Colonic mucosa (tissue), 4 donors: Measurements from ENCODE around the gene DSCAML1. TPM values are rescaled to one million over a fixed set of nuclear protein-coding genes. Genes with fewer than 3 reads are reported as not detected.

Experiments used
- DNase-seq: peaks from one replicate; pipeline ENCODE4 v3.0.0-alpha.2; 2020
- H3K27ac ChIP-seq: fragments of 200-600 bp; one replicate; pipeline ENCODE4 v1.8.0; 2021
- H3K27me3 ChIP-seq: fragments of 200-600 bp; one replicate; pipeline ENCODE4 v1.8.0; 2021
- H3K36me3 ChIP-seq: fragments of 200-600 bp; one replicate; pipeline ENCODE4 v1.8.0; 2021
- H3K4me1 ChIP-seq: fragments of 200-600 bp; one replicate; pipeline ENCODE4 v1.8.0; 2021; ENCODE audit warnings: mild to moderate bottlenecking
- H3K4me3 ChIP-seq: fragments of 200-600 bp; one replicate; pipeline ENCODE4 v1.8.0; 2021
- H3K9ac ChIP-seq, 2 donors: one replicate each; pipeline ENCODE4 v1.7.0; 2013; ENCODE audit warnings: control low read depth in 2 of 2, low read depth in 2 of 2, low read length in 2 of 2
- H3K9me3 ChIP-seq: fragments of 200-600 bp; one replicate; pipeline ENCODE4 v1.8.0; 2021
- CTCF ChIP-seq: fragments of 200-600 bp; IDR thresholded peaks from one replicate; pipeline ENCODE4 v1.8.0; 2022; ENCODE audit warnings: antibody characterized with exemption, mild to moderate bottlenecking
- intact Hi-C: fragments of 100-400 bp; cut with DNase I; formaldehyde crosslinking; loops from one replicate; pipeline ENCODE4 v1.14.1; 2022
- total RNA-seq, 2 donors: library from RNA; stranded (reverse); fragmentation: NEBNext Ultra II Directional in 1 of 2; extraction: Animal tissue kit (Norgen Biotek cat#: 25700) in 1 of 2; gene quantifications; one replicate each; pipeline ENCODE4 v1.2.1, GENCODE V29; 2021
- donor health status: healthy.
- donor health status: DM: no; HTN: no; CAD: no.
- donor health status: DM: no; HTN: no; CAD: no.

Gene DSCAML1
- total RNA-seq, 2 donors from 2014 or later, result 1.2 to 4.3 TPM

- Histone ChIP-seq H3K4me1 (no peaks in the 10 kb centered on the region), H3K36me3 (no peaks in the 10 kb centered on the region), H3K9ac (no peak overlapping the region), H3K9me3 (no peaks in the 10 kb centered on the region), H3K4me3 (no peak overlapping the region), H3K27ac (no peak overlapping the region), H3K27me3 (no peaks in the 10 kb centered on the region)
- no peak for TF ChIP-seq CTCF
- intact Hi-C loops, result no loop called here
- no peak for DNase-seq
Observed at GRCh38 chr11:117417342-117417741, 379.7 kb downstream of the DSCAML1 start.

GRCh38 chr11:117415358-117415896 lies 381.6 kb downstream of the DSCAML1 start:
- DNase-seq, result no peak
- no peaks in the 10 kb centered on the region for H3K9me3 ChIP-seq
- no peak overlapping the region for H3K27ac ChIP-seq
- TF ChIP-seq CTCF, result no peak
- no peaks in the 10 kb centered on the region for H3K27me3 ChIP-seq
- H3K4me3 ChIP-seq, result no peak overlapping the region
- no peaks in the 10 kb centered on the region for H3K36me3 ChIP-seq
- intact Hi-C loops, result no loop called here
- H3K4me1 ChIP-seq, result no peaks in the 10 kb centered on the region
- H3K9ac ChIP-seq, result no peak overlapping the region

- Histone ChIP-seq H3K9me3 (no peaks in the 10 kb centered on the region), H3K4me1 (no peaks in the 10 kb centered on the region), H3K4me3 (no peak overlapping the region), H3K36me3 (no peaks in the 10 kb centered on the region), H3K27me3 (no peaks in the 10 kb centered on the region), H3K9ac (no peak overlapping the region), H3K27ac (no peak overlapping the region)
- intact Hi-C loops, result no loop called here
- no peak for TF ChIP-seq CTCF
- no peak for DNase-seq
Observed at GRCh38 chr11:117414724-117415123, 382.3 kb downstream of the DSCAML1 start.

- intact Hi-C loops, result no loop called here
- no peak for DNase-seq
- Histone ChIP-seq H3K4me3 (no peak overlapping the region), H3K36me3 (no peaks in the 10 kb centered on the region), H3K27ac (no peak overlapping the region), H3K27me3 (no peaks in the 10 kb centered on the region), H3K9me3 (no peaks in the 10 kb centered on the region), H3K4me1 (no peaks in the 10 kb centered on the region), H3K9ac (no peak overlapping the region)
- TF ChIP-seq CTCF, result no peak
Observed at GRCh38 chr11:117413616-117414015, 383.4 kb downstream of the DSCAML1 start.

- Histone ChIP-seq H3K36me3 (no peaks in the 10 kb centered on the region), H3K9ac (no peak overlapping the region), H3K27ac (no peak overlapping the region), H3K4me1 (no peaks in the 10 kb centered on the region), H3K27me3 (no peaks in the 10 kb centered on the region), H3K9me3 (no peaks in the 10 kb centered on the region), H3K4me3 (no peak overlapping the region)
- TF ChIP-seq CTCF, result no peak
- no peak for DNase-seq
- intact Hi-C loops, result no loop called here
Observed at GRCh38 chr11:117412653-117413275, 384.3 kb downstream of the DSCAML1 start.
